ENCODE measurements around the gene TMEM132A. TPM values are rescaled to one million over a fixed set of nuclear protein-coding genes. Genes with fewer than 3 reads are reported as not detected.

TMEM132A gene
- total RNA-seq, 2 experiments from 2014 or later, result 1.2 to 2.3 TPM

DNA sequence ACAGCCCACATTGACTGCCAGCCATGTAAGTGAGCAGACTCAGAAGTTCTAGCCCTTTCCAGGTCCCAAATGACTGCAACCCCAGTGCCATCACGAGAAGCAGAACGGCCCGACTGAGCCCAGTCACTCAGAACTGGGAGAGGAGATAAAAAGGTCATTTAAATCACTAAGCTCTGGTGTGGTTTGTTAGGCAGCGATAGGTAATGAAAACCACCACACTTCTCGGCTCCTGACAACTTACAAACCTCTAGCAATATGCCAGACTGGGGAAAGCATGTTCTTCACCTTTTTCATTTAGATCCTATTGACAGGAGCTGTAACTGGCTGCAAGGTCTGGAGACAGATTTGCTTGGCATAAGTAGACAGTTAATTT is 21.0 kb downstream of the TMEM132A start:
- H3K4me3 Mint-ChIP-seq, result no peak overlapping the region
- no peaks in the 10 kb centered on the region for H3K9me3 Mint-ChIP-seq
- CTCF ChIA-PET, result interaction anchor here (0.7 to 1.5 kb wide), 3 partner anchors 21 to 192 kb away, joined by 3 to 4 read pairs (median 3); no protein-coding TSS in a partner anchor
- intact Hi-C loops (cut with micrococcal nuclease), result no loop called here
- peaks cover 7% of the 10 kb centered on the region for H3K4me1 Mint-ChIP-seq (ENCODE audit: low read depth)
- H3K27ac Mint-ChIP-seq, result no peak overlapping the region
- H3K36me3 Mint-ChIP-seq (ENCODE audit: low read depth), result peaks cover 3% of the 10 kb centered on the region
- no peak for DNase-seq
- no peaks in the 10 kb centered on the region for H3K27me3 Mint-ChIP-seq (ENCODE audit: low read depth)

DNA sequence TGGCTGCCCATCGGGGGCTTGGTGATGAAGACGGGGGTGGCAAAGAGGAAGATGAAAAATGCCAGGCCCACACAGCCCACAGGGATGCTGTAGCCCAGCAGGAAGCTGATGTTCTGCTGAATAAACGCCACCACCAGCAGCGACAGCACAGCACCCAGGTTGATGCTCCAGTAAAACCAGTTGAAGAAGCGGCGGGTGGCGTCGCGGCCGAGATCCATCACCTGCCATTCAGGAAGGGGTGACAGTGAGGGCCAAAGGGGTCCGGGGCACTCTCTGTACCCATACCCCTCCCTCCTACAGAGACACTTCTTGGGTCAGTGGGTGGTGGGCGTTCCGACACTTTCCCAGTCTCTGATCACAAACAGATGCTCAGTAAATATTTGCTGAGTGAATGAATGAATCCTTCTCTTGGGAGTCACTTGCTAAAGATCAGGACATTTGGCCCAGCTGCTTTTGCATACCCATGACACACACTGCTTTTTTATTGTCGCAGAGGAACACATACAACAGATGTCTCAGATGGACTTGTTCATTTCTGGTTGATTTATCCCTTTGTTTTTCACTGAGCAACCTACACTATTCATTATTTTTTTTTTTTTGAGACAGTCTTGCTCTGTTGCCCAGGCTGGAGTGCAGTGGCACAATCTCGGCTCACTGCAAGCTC is 22.5 kb downstream of the TMEM132A start:
- Mint-ChIP-seq H3K36me3 (ENCODE audit: low read depth) (peaks cover 3% of the 10 kb centered on the region), H3K27me3 (ENCODE audit: low read depth) (no peaks in the 10 kb centered on the region), H3K9me3 (no peaks in the 10 kb centered on the region), H3K4me3 (no peak overlapping the region), H3K4me1 (ENCODE audit: low read depth) (peaks cover 11% of the 10 kb centered on the region), H3K27ac (no peak overlapping the region)
- DNase-seq, result no peak
- CTCF ChIA-PET, result interaction anchor here (0.6 to 1.5 kb wide), 2 partner anchors 40 to 190 kb away, joined by 3 to 4 read pairs; no protein-coding TSS in a partner anchor
- intact Hi-C loops (cut with micrococcal nuclease), result no loop called here

DNA sequence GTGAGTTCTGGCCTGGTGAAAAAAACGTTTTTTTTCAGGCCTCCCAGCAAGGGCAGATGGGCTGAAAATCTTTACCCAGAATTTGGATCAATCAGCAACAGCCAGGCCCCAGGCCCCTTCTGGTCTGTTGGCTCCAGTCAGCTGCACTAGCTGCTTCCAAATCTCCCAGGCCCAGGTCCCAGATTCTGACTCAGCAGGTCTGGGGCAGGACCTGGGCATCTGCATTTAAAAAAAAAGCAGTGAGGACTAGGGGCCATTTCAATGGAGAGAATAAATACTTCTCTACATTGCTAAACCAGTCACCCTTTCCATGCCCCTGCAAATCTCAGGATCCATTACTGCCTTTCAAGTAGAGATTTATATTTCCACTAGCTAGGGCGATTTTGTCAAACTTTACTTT is 23.4 kb downstream of the TMEM132A start:
- Mint-ChIP-seq H3K27ac (no peak overlapping the region), H3K9me3 (no peaks in the 10 kb centered on the region), H3K36me3 (ENCODE audit: low read depth) (peaks cover 3% of the 10 kb centered on the region), H3K4me1 (ENCODE audit: low read depth) (peaks cover 21% of the 10 kb centered on the region), H3K27me3 (ENCODE audit: low read depth) (no peaks in the 10 kb centered on the region), H3K4me3 (no peak overlapping the region)
- intact Hi-C loops (cut with micrococcal nuclease), result no loop called here
- DNase-seq, result no peak
- CTCF ChIA-PET, result no interaction called here

DNA sequence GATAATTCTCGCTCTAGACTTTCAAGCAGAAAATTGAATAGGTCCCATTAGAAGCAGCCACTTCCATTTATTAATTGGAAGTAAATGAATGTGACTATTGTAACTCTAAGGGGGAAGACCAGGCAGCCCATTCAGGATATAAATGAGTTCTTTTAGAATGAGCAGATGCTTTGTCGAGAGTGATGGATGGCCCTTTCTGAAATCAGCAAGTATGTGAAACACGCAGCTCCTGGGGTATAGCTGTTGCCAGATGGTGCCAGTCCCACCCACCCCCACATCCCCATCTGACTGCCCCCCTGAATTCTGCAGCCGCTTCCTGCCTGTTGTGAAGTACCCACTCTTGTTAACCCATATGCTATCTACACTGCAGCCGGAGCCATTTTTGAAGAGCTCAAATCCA is 24.0 kb downstream of the TMEM132A start:
- no peak for DNase-seq
- Mint-ChIP-seq H3K9me3 (no peaks in the 10 kb centered on the region), H3K4me1 (ENCODE audit: low read depth) (peaks cover 25% of the 10 kb centered on the region), H3K4me3 (no peak overlapping the region), H3K27me3 (ENCODE audit: low read depth) (no peaks in the 10 kb centered on the region), H3K27ac (no peak overlapping the region), H3K36me3 (ENCODE audit: low read depth) (peaks cover 3% of the 10 kb centered on the region)
- CTCF ChIA-PET, result no interaction called here
- intact Hi-C loops (cut with micrococcal nuclease), result no loop called here

DNA sequence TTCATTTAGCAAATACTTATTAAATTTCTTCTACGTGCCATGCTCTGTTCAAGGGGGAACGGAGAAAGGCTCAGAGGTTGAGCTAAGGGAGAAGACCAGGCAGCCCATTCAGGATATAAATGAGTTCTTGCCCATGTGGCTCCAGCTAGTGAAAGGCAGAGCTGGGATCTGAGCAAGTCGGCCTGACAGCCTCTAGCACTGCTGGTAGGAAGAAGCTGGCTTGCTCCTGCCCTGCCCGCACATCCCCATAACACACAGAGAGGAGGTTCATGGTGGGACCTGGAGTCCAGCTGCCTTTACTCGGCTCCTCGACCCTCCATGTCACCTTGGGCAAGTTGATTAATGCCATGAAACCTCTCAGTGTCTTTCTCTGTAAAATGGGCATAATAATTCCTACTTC is 25.8 kb downstream of the TMEM132A start:
- Mint-ChIP-seq H3K9me3 (no peaks in the 10 kb centered on the region), H3K4me1 (ENCODE audit: low read depth) (peaks cover 27% of the 10 kb centered on the region), H3K27me3 (ENCODE audit: low read depth) (no peaks in the 10 kb centered on the region), H3K36me3 (ENCODE audit: low read depth) (peaks cover 3% of the 10 kb centered on the region), H3K4me3 (peak overlapping the region; percentile 43), H3K27ac (no peak overlapping the region)
- CTCF ChIA-PET, result interaction anchor here (0.9 to 1.4 kb wide), 3 partner anchors 20 to 119 kb away, joined by 3 to 7 read pairs (median 4); partner anchors contain the start of gene CD6
- DNase-seq, result no peak
- intact Hi-C loops (cut with micrococcal nuclease), result loop anchor here (5.0 kb wide), 1 partner anchor 108 kb away; the partner anchor contains the start of gene CCDC86

DNA sequence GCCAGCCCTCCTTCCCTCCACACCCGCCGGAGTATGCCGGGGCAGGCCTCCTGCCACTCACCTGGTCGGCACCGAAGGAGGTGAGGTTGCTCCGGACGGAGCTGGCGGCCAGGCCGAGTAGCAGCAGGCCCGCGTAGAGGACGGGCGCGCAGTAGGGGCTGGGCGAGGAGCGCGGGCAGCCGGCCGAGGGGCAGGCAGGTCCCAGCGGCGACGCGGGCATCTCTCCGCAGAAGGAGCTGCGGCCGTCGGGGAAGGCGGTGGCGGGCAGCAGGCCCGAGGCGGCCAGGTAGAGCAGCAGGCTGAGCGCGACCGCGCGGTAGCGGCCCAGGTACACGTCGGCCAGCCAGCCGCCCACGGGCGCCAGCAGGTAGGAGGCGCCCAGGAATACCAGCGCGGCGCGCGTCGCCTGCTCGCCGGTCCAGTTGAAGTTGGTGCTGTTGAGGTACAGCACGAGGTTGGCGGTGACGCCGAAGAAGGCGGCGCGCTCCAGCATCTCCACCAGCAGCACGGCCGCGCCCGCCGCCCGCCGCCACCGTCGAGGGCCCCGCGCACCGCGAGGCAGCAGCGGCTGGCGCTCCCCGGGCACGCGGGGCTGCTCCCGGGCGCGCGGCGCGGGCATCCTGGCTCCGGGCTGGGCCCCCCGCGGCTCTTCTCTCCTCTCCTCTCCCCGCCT is 26.8 kb downstream of the TMEM132A start:
- Mint-ChIP-seq H3K9me3 (no peaks in the 10 kb centered on the region), H3K27ac (no peak overlapping the region), H3K4me1 (ENCODE audit: low read depth) (peaks cover 27% of the 10 kb centered on the region), H3K4me3 (peak overlapping the region; percentile 68), H3K36me3 (ENCODE audit: low read depth) (peaks cover 2% of the 10 kb centered on the region), H3K27me3 (ENCODE audit: low read depth) (no peaks in the 10 kb centered on the region)
- DNase-seq, result peak; percentile 45
- CTCF ChIA-PET, result interaction anchor here (1.4 kb wide), 1 partner anchor 120 kb away, joined by 7 read pairs; no protein-coding TSS in a partner anchor
- intact Hi-C loops (cut with micrococcal nuclease), result loop anchor here (5.0 kb wide), 1 partner anchor 109 kb away; the partner anchor contains the start of gene CCDC86

DNA sequence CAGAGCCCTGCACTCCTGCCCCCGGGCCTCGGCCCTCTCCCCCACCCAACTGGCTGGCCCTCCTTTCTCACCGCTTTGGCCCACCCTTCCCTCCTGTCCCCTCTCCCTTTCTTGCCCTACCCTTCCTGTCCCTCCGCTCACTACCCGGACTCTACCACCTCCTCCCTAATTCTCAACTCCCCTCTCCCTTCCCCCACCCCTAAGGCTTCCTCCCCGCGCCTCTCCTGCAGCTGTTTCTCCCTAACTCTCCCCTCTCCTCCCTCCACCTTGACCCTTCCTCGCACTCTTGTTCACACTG is 27.3 kb downstream of the TMEM132A start:
- CTCF ChIA-PET, result no interaction called here
- no peaks in the 10 kb centered on the region for H3K9me3 Mint-ChIP-seq
- H3K36me3 Mint-ChIP-seq (ENCODE audit: low read depth), result no peaks in the 10 kb centered on the region
- intact Hi-C loops (cut with micrococcal nuclease), result loop anchor here (5.0 kb wide), 1 partner anchor 109 kb away; the partner anchor contains the start of gene CCDC86
- peak overlapping the region; percentile 68 for H3K4me3 Mint-ChIP-seq
- H3K4me1 Mint-ChIP-seq (ENCODE audit: low read depth), result peaks cover 27% of the 10 kb centered on the region
- DNase-seq, result peak; percentile 15
- no peaks in the 10 kb centered on the region for H3K27me3 Mint-ChIP-seq (ENCODE audit: low read depth)
- H3K27ac Mint-ChIP-seq, result peak overlapping the region; percentile 69

DNA sequence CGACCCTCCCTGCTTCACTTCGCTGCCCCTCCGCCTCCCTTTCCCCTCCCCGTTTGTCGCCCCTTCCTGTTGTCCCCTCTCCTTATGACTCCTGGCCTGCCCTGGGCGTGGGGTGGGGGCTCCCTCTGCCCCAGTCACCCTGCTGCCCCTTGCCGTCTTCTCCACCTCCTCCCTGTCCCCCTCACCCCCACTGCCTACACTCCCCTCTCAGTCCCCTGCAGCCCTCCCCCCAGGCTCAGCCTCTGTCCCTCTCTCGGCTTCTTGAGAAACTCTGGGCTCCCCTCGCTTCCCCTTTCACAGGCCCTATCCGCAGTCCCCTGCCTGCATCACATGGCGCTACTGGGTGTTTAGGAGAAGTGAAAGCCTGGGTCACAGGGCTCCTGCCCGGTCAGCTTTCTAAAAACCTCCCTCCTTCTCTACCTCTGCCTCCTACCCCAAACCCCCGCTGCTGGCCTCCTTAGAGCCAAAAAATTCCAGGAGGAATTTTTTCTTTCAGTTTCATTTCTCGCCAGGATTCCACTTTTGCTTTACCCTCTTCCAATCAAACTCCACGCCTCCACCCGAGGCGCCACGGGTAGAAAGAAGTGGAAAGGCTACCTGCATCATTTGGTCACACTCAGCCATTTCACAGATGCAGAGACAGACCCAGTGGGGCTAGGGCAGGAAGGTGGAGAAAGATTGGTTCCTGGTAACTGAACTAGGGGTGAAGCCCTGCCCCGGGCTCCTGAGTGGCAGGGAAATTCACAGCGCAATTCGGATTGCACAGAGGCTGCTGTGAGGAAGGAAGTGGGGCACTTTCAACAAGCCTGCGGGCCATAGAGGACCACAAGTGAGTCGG is 27.9 kb downstream of the TMEM132A start, which contains the start of gene SLC15A3:
Gene SLC15A3, minus strand, starts transcription at position 273 of the 838 bp plus-strand sequence. CDS start 625 bp downstream, outside the sequence.
- CTCF ChIA-PET, result interaction anchor here (1.2 kb wide), 1 partner anchor 17 kb away, joined by 3 read pairs; no protein-coding TSS in a partner anchor
- Mint-ChIP-seq H3K27ac (peak within 1 kb of the TSS; percentile 69), H3K4me1 (ENCODE audit: low read depth) (peaks cover 27% of the 10 kb centered on the region), H3K9me3 (no peaks in the 10 kb centered on the region), H3K36me3 (ENCODE audit: low read depth) (no peaks in the 10 kb centered on the region), H3K27me3 (ENCODE audit: low read depth) (no peaks in the 10 kb centered on the region), H3K4me3 (peak within 1 kb of the TSS; percentile 68)
- peak; percentile 64 for DNase-seq
- intact Hi-C loops (cut with micrococcal nuclease), result loop anchor here (2.0 to 5.0 kb wide), 2 partner anchors 37 to 110 kb away; partner anchors contain the start of genes CCDC86 and TMEM109

DNA sequence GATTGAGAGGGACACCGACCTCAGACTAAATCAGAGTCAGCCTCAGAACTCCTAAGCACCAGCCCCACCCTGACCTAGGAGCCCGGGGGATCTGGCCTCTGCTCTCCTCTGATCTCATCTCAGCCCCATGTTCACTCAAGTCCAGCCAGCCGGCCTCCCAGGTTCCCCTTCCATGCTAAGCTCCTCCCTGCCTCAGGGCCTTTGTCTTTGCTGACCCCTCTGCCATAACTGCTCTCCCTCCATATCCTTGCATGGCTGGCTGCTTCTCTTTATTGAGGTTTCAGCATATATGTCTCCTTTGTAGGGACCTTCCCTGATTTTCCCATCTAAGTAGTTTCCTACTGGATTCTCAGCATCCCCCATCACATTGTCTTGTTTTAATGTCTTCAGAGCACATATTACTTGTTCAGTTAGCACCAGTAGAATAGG is 28.5 kb downstream of the TMEM132A start:
- Mint-ChIP-seq H3K27ac (no peak overlapping the region), H3K9me3 (no peaks in the 10 kb centered on the region), H3K36me3 (ENCODE audit: low read depth) (no peaks in the 10 kb centered on the region), H3K27me3 (ENCODE audit: low read depth) (no peaks in the 10 kb centered on the region), H3K4me1 (ENCODE audit: low read depth) (peaks cover 27% of the 10 kb centered on the region), H3K4me3 (peak overlapping the region; percentile 68)
- CTCF ChIA-PET, result interaction anchor here (1.2 to 2.6 kb wide), 3 partner anchors 16 to 121 kb away, joined by 3 to 6 read pairs (median 5); partner anchors contain the start of gene CD6
- DNase-seq, result no peak
- intact Hi-C loops (cut with micrococcal nuclease), result loop anchor here (2.0 to 5.0 kb wide), 2 partner anchors 38 to 110 kb away; partner anchors contain the start of genes CCDC86 and TMEM109

DNA sequence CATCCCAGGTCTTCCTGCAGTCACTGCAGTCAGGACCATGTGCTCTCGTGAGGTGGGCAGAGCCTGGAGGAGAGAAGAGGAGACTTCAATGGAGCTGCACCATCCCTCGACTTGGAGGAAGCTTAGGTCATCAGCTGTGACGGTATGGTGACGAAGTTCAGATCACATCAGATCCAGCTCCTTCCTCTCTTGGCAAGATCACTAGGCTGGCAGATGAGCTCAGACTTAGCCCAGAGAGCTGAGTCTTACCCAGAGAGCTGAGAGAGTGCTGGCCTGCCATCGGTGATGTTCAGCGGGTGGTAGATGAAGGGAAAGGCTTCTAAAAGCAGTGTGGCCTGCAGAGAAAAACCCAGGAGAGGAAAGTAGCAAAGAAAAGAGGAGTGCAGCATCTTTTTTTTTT is 29.5 kb downstream of the TMEM132A start:
- CTCF ChIA-PET, result interaction anchor here (0.8 to 2.6 kb wide), 4 partner anchors 18 to 233 kb away, joined by 3 to 6 read pairs (median 4); partner anchors contain the start of gene CD6
- H3K27me3 Mint-ChIP-seq (ENCODE audit: low read depth), result no peaks in the 10 kb centered on the region
- peaks cover 27% of the 10 kb centered on the region for H3K4me1 Mint-ChIP-seq (ENCODE audit: low read depth)
- no peak overlapping the region for H3K4me3 Mint-ChIP-seq
- no peaks in the 10 kb centered on the region for H3K36me3 Mint-ChIP-seq (ENCODE audit: low read depth)
- no peak for DNase-seq
- H3K27ac Mint-ChIP-seq, result no peak overlapping the region
- no peaks in the 10 kb centered on the region for H3K9me3 Mint-ChIP-seq
- intact Hi-C loops (cut with micrococcal nuclease), result loop anchor here (2.0 to 5.0 kb wide), 2 partner anchors 39 to 111 kb away; partner anchors contain the start of genes CCDC86 and TMEM109

DNA sequence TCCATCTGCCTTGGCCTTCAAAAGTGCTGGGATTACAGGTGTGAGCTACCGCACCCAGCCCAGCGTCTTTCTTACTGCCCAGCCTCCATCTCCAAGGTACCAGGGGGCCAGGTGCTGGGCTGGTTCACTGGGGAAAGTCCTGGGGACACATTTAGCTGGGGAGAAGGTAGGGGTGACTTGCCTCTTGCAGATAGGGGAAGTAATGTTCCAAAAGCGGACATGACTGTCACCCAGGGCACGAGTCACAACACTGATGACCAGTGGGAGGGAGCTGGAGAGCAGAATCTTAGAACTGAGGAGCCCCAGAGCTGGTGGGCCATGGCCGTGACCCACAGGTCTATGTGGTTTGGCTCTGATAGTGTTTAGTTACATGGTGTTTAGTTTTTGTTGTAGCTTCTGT is 30.2 kb downstream of the TMEM132A start:
- H3K27me3 Mint-ChIP-seq (ENCODE audit: low read depth), result no peaks in the 10 kb centered on the region
- no peaks in the 10 kb centered on the region for H3K9me3 Mint-ChIP-seq
- intact Hi-C loops (cut with micrococcal nuclease), result loop anchor here (5.0 kb wide), 1 partner anchor 112 kb away; the partner anchor contains the start of gene CCDC86
- H3K4me1 Mint-ChIP-seq (ENCODE audit: low read depth), result peaks cover 27% of the 10 kb centered on the region
- no peaks in the 10 kb centered on the region for H3K36me3 Mint-ChIP-seq (ENCODE audit: low read depth)
- no peak overlapping the region for H3K4me3 Mint-ChIP-seq
- CTCF ChIA-PET, result interaction anchor here (1.3 to 2.6 kb wide), 4 partner anchors 15 to 233 kb away, joined by 3 to 6 read pairs (median 4); partner anchors contain the start of gene CD6
- H3K27ac Mint-ChIP-seq, result no peak overlapping the region
- no peak for DNase-seq

All from activated naive CD4-positive, alpha-beta T cell treated with anti-CD3 and anti-CD28 coated beads for 36 hours (primary cell).